Type B pancreatic cell (in vitro differentiated cells): Measurements from ENCODE around the gene RNF44. TPM values are rescaled to one million over a fixed set of nuclear protein-coding genes. Genes with fewer than 3 reads are reported as not detected.

ENCODE experiments used
- DNase-seq: peaks from one replicate; pipeline ENCODE4 v3.0.0; 2021; ENCODE audit warnings: mixed read lengths; ENCODE audit not compliant: unreplicated experiment; ENCODE audit errors: extremely low spot score
- H3K27ac Mint-ChIP-seq: 2 replicates; pipeline ENCODE4 v1.8.0; 2021; ENCODE audit warnings: mild to moderate bottlenecking, mixed read lengths
- H3K27me3 Mint-ChIP-seq: 2 replicates; pipeline ENCODE4 v1.8.0; 2021; ENCODE audit warnings: mixed read lengths
- H3K36me3 Mint-ChIP-seq: 2 replicates; pipeline ENCODE4 v1.8.0; 2021; ENCODE audit warnings: mixed read lengths
- H3K4me1 Mint-ChIP-seq: one replicate; pipeline ENCODE4 v1.8.0; 2021; ENCODE audit warnings: mixed read lengths; ENCODE audit not compliant: unreplicated experiment
- H3K4me3 Mint-ChIP-seq: 2 replicates; pipeline ENCODE4 v1.8.0; 2021; ENCODE audit warnings: mild to moderate bottlenecking, mixed read lengths
- H3K9me3 Mint-ChIP-seq: 2 replicates; pipeline ENCODE4 v1.8.0; 2021; ENCODE audit warnings: mixed read lengths
- total RNA-seq: library from RNA; stranded (reverse); gene quantifications from 2 replicates; pipeline ENCODE4 v1.2.1, GENCODE V29; 2021; ENCODE audit warnings: low replicate concordance
- TF ChIP-seq, protein P1 (sequence below): fragments of 200-600 bp; sonication (generic); conservative IDR thresholded peaks from 2 replicates; pipeline ENCODE4 v1.5.0; 2021; ENCODE audit warnings: antibody characterized with exemption, mild to moderate bottlenecking

RNF44 gene
- total RNA-seq, 1 donor from 2014 or later, result 103 TPM

DNA sequence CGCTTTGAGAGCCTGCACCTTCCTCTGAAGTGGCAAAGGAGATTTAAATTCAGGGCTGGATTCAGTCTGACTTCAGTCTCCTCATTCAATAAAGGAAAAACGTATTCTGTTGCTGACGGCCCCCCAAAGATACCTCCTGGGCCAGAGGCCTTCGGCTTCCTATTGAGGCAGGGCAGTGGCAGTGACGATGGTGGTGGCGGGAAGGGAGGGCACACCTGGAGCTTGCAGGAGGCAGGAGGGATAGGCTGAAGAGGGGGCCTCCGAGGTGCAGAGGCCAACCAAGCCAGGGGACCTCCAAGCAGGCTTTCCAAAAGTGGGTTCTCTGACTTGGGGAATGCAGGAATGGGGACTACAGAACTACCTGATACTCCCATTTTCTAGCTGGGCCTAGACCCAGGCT, 15.9 kb downstream of the RNF44 start:
- no peaks in the 10 kb centered on the region for H3K36me3 Mint-ChIP-seq
- no peaks in the 10 kb centered on the region for H3K27me3 Mint-ChIP-seq
- no peak overlapping the region for H3K4me3 Mint-ChIP-seq
- TF ChIP-seq, protein P1, sequence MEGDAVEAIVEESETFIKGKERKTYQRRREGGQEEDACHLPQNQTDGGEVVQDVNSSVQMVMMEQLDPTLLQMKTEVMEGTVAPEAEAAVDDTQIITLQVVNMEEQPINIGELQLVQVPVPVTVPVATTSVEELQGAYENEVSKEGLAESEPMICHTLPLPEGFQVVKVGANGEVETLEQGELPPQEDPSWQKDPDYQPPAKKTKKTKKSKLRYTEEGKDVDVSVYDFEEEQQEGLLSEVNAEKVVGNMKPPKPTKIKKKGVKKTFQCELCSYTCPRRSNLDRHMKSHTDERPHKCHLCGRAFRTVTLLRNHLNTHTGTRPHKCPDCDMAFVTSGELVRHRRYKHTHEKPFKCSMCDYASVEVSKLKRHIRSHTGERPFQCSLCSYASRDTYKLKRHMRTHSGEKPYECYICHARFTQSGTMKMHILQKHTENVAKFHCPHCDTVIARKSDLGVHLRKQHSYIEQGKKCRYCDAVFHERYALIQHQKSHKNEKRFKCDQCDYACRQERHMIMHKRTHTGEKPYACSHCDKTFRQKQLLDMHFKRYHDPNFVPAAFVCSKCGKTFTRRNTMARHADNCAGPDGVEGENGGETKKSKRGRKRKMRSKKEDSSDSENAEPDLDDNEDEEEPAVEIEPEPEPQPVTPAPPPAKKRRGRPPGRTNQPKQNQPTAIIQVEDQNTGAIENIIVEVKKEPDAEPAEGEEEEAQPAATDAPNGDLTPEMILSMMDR, result no peak
- H3K4me1 Mint-ChIP-seq, result no peaks in the 10 kb centered on the region
- no peak for DNase-seq
- no peaks in the 10 kb centered on the region for H3K9me3 Mint-ChIP-seq
- H3K27ac Mint-ChIP-seq, result no peak overlapping the region

DNA sequence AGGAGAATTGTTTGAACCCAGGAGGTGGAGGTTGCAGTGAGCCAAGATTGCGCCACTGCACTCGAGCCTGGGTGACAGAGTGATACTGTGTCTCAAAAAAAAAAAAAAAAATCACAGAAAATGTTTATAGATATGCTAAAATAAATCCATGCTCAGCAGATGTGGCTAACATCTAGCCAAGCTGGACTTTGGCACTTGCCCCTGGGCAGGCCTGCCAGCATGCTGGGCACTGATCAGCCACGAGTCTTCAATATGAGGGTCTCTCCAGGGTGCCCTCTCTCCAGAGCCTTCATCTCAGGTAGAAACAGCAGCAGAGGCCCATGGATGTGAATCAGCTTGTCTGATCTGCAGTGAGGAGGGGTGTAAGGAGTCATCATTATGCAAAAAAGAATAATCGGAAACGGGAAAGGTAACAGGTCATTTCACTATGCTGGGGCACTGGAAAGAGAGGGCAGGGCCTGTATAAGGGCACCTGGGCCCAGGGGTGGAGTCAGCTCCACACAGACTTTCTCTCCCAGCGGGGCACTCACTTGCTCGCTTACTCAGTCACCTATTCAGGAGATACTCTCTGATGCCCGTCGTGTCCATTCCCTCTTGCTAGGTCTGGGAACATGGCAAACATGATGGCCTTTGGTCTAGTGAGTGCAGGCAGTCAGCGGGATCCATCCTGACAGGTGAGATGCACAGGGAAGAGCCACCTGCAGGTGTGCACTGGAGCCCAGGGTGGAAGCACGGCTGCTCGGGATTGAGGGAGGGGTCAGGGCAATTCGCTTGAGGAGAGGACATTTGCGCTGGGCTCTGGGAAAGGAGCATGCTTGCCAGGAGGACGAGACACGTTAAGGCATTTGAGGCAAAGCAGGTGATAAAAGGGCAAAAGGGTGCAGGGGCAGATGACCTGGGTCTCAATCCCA, 17.1 kb downstream of the RNF44 start:
- H3K36me3 Mint-ChIP-seq, result no peaks in the 10 kb centered on the region
- no peak overlapping the region for H3K4me3 Mint-ChIP-seq
- H3K27me3 Mint-ChIP-seq, result no peaks in the 10 kb centered on the region
- DNase-seq, result no peak
- no peaks in the 10 kb centered on the region for H3K4me1 Mint-ChIP-seq
- H3K27ac Mint-ChIP-seq, result no peak overlapping the region
- no peaks in the 10 kb centered on the region for H3K9me3 Mint-ChIP-seq
- TF ChIP-seq, protein P1, result no peak

DNA sequence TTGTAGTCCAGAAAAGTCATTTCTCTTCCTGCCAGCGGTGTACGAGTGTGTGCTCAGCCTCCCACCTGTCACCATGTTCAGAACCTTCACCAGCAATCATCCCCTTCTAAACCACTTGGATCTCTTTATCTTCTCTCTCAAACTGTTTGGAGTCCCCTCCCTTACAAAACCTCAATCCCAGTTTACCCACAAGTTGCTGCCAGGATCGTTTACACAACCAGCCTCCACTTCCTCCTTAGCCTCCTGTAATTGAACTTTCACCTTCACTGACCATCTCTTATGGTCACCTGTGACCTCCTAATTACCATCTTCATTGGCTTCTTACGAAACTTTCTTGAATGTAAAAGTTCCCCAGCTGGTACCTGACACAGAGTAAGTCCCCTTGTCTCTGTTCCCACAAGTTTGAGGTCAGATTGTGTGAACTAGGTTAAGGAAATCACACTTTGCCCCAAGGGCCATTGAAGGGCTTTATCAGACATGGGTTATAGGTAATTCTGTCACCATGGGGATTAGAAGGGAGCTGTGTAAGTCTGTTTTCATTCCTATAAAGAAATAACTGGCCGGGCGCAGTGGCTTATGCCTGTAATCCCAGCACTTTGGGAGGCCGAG, 20.0 kb downstream of the RNF44 start:
- H3K4me3 Mint-ChIP-seq, result no peak overlapping the region
- H3K9me3 Mint-ChIP-seq, result no peaks in the 10 kb centered on the region
- no peak overlapping the region for H3K27ac Mint-ChIP-seq
- H3K36me3 Mint-ChIP-seq, result no peaks in the 10 kb centered on the region
- TF ChIP-seq, protein P1, result no peak
- no peak for DNase-seq
- H3K4me1 Mint-ChIP-seq, result no peaks in the 10 kb centered on the region
- H3K27me3 Mint-ChIP-seq, result no peaks in the 10 kb centered on the region

DNA sequence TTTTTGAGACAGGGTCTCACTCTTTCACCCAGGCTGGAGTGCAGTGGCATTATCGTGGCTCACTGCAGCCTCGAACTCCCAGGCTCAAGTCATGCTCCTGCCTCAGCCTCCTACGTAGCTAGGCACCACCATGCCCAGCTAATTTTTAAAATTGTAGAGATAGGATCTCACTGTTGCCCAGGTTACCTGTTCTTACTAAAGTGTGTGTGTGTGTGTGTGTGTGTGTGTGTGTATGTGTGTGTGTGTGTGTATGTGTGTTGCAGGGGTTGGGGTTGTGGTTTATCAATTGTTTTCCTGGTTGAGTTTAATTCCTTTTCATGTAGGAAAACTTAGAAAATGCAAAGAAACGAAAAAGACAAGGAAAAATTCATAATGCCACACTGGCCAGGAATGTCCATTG, 21.8 kb downstream of the RNF44 start:
- H3K27me3 Mint-ChIP-seq, result no peaks in the 10 kb centered on the region

DNA sequence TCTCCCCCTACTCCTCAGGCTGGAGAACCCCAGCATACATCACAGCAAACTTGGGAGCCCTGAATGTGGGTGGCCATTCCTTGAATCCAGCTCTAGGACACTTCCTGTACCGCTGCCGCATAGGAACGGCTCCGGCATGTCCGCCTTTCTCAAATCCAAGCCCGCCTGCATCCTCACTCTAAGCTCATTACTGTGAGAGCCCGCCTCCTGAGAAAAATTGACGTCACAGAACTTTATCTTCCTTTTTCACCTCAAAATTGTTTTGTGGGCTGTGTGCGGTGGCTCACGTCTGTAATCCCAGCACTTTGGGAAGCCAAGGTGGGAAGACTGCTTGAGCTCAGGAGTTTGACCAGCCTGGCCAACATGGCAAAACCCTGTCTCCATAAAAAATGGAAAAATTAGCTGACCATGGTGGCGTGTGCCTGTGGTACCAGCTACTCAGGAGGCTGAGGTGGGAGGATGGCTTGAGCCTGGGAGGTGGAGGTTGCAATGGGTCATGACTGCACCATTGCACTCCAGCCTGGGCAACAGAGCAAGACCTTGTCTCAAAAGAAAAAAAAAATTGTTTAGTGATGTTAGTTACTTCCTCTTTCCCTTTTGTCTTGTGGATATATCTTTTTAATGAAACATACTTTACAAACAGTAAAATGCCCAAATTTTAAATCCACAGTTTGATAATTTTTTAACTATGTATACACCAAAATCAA, 22.8 kb downstream of the RNF44 start:
- DNase-seq, result no peak
- Mint-ChIP-seq H3K36me3 (peaks cover 5% of the 10 kb centered on the region), H3K27me3 (no peaks in the 10 kb centered on the region), H3K4me1 (no peaks in the 10 kb centered on the region), H3K4me3 (no peak overlapping the region), H3K9me3 (no peaks in the 10 kb centered on the region), H3K27ac (no peak overlapping the region)
- TF ChIP-seq, protein P1, result no peak

More for the DNA sequence above, 21.8 kb downstream of the RNF44 start:
- no peak for DNase-seq
- H3K4me3 Mint-ChIP-seq, result no peak overlapping the region
- no peak overlapping the region for H3K27ac Mint-ChIP-seq
- TF ChIP-seq, protein P1, result no peak
- no peaks in the 10 kb centered on the region for H3K9me3 Mint-ChIP-seq
- H3K4me1 Mint-ChIP-seq, result no peaks in the 10 kb centered on the region
- no peaks in the 10 kb centered on the region for H3K36me3 Mint-ChIP-seq
